Measurements from ENCODE around the gene DNAH9. TPM values are rescaled to one million over a fixed set of nuclear protein-coding genes. Genes with fewer than 3 reads are reported as not detected.

Gene DNAH9
- total RNA-seq, 1 experiment from 2014 or later = 0.22 TPM

DNA sequence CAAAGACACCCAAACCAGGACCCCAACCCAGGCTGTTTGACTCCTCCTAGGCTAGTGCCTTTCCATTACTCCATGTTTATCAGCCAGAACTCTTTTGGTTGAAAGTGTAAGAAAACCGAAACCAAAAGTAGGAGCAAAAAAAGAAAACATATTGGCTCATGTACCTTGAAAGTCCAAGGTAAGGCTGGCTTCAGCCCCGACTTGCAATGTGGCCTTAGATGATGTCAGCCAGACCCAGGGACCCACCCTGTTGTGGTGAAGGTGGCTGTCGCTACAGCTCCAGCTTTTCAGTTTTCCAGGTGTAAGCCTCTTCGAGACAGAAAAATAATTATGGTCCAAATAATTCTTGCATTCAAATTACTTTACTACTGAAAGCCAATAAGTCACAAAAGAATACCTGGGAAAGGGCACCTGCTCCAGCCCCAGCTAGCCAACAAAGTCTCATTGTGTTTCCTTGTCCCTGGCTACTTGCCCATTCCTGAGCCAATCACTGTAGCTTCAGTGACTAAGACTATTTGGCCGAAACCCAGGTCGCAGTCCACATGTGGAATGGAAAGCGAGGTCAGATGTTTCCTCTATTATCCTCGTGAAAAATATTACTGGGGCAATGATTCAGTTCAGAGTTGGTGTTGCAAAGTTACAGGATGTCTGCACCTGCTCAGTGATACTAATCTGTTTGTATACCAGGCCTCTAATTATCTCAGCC lies 20.7 kb downstream of the DNAH9 start:
- Histone ChIP-seq H2BK120ac (ENCODE audit: low read depth, low read length, poor library complexity, severe bottlenecking) (no peak overlapping the region), H3K79me2 (ENCODE audit: insufficient read depth, low read length) (no peaks in the 10 kb centered on the region), H3K9ac (ENCODE audit: extremely low read depth, insufficient read length, low read length) (no peak overlapping the region), H3K23ac (ENCODE audit: insufficient read length, low read depth, low read length) (no peak overlapping the region), H2BK12ac (ENCODE audit: insufficient read length, low read depth, low read length) (no peak overlapping the region), H4K91ac (ENCODE audit: insufficient read length, low read depth, low read length) (no peak overlapping the region), H3K27me3 (ENCODE audit: insufficient read depth, low read length) (no peaks in the 10 kb centered on the region), H3K18ac (ENCODE audit: insufficient read length, low read depth, low read length) (no peak overlapping the region), H3K9me3 (ENCODE audit: control insufficient read depth, low read depth, low read length) (no peaks in the 10 kb centered on the region), H4K5ac (ENCODE audit: insufficient read length, low read depth, low read length) (no peak overlapping the region), H3K4me1 (ENCODE audit: insufficient read depth, low read length) (no peaks in the 10 kb centered on the region), H2AFZ (ENCODE audit: low read length) (no peak overlapping the region), H2BK5ac (ENCODE audit: insufficient read length, low read length) (no peak overlapping the region), H3K4me2 (ENCODE audit: insufficient read depth, insufficient read length, low read length) (no peak overlapping the region), H3K23me2 (ENCODE audit: insufficient read length, low read depth, low read length, poor library complexity, severe bottlenecking) (no peaks in the 10 kb centered on the region), H2BK20ac (ENCODE audit: low read depth, low read length, poor library complexity, severe bottlenecking) (no peak overlapping the region), H3T11ph (ENCODE audit: low read length) (no peak overlapping the region), H3K14ac (ENCODE audit: insufficient read depth, low read length) (no peak overlapping the region), H3K79me1 (ENCODE audit: insufficient read depth, low read depth, low read length, poor library complexity, severe bottlenecking) (no peaks in the 10 kb centered on the region), H4K20me1 (ENCODE audit: control insufficient read depth, insufficient read depth, insufficient read length) (no peaks in the 10 kb centered on the region), H2BK15ac (ENCODE audit: low read depth, low read length) (no peak overlapping the region), H3K27ac (ENCODE audit: insufficient read length, low read depth, low read length) (no peak overlapping the region), H3K56ac (ENCODE audit: insufficient read length, low read depth, low read length) (no peak overlapping the region), H3K4ac (ENCODE audit: low read depth, low read length) (no peak overlapping the region), H4K8ac (replicated peaks; ENCODE audit: insufficient read length, low read depth, low read length) (no peak overlapping the region), H2AK5ac (ENCODE audit: insufficient read length, low read length) (no peak overlapping the region)
- Mint-ChIP-seq H3K9me3 (no peaks in the 10 kb centered on the region), H3K27ac (no peak overlapping the region), H3K27me3 (ENCODE audit: low read depth) (peaks cover 3% of the 10 kb centered on the region; the same call in 1 of the 2 replicates), H3K4me1 (peaks cover 0 to 2% of the 10 kb centered on the region in 2 experiments; a peak in 1 of 4 replicates), H3K4me3 (no peak overlapping the region), H3K36me3 (ENCODE audit: insufficient read depth in 1 of 3, low read depth in 3 of 3) (no peaks in the 10 kb centered on the region)
- WGBS (ENCODE audit: extremely low coverage, insufficient read length, low lambda C conversion rate) = no CpG with 5 or more reads among the region's 8 CpGs
- TF ChIP-seq CTCF (conservative IDR thresholded peaks at IDR 0.05) = no peak
- DNase-seq = no peak
